ENCODE data around the gene HOXC10. TPM values are rescaled to one million over a fixed set of nuclear protein-coding genes. Genes with fewer than 3 reads are reported as not detected.
A peak's percentile ranks its signal among the peaks of the same experiment; 100 is the strongest.

The HOXC10 gene
- total and polyA plus RNA-seq, 2 donors (not counting 1 experiment from before 2014, with no cell fraction given), result not detected

DNA sequence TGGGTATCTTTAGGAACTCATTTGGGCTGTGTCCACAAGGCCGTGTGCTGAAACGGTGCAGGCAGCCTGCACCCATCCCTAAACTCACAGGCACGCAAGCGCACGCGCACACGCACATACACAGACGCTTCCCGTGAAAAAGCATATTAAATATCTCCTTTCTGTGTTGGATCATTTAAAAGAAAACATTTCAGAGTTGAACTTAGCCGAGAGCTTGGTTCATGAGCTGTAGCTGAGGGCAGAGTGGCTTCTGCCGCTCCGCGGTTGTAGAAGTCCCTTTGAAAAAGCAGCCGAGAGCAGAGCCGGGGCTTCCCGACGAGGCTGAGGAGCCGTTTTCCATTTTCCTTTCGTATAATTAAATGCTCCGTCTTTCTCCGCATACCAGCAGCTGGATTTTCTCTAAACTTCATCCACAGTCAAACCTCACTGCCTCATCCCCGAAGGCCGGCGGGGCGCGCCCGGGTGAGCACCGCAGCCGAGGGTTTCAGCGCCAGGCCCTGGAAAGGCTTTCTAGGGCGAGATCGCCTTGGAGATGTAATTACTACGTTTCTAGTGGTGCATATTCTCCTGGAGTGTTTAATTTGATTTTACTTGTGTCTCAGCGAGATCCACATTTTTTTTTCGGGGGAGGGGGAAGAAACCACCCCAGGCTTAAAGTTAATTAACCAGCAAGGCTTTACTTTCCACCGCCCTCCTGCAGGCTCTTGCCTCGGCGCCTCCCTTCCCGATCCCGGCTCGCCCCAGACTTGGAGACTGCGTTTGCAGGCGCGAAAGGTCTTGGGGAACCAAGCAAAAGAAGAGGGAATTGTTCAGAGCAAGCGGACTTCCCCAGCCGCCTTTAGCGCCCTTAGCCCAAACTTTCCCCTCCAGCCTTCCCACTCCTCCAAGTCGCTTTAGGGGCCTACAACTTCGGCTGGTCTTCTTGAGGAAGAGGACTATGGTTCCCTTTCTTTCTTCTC is 49.3 kb upstream of the HOXC10 start:
- intact Hi-C loops (cut with micrococcal nuclease), result no loop called here
- no peaks in the 10 kb centered on the region for H3K36me3 ChIP-seq (replicated peaks in 1 of 2; ENCODE audit: control extremely low read depth in 1 of 2, control insufficient read depth in 1 of 2, extremely low read depth in 1 of 2, insufficient read depth in 2 of 2, low read length in 1 of 2)
- no peaks in the 10 kb centered on the region for H4K20me1 ChIP-seq (ENCODE audit: control insufficient read depth, insufficient read depth, low read length, poor library complexity, severe bottlenecking)
- H3K4me3 Mint-ChIP-seq, result peak overlapping the region; percentile 10
- no peak overlapping the region for H3K9ac ChIP-seq (ENCODE audit: low read length)
- H3K27ac ChIP-seq (ENCODE audit: low read length in 2 of 2), result no peak overlapping the region
- peaks cover 10 to 30% of the 10 kb centered on the region in 2 donors for H3K4me1 ChIP-seq (ENCODE audit: control insufficient read depth in 2 of 2, insufficient read depth in 2 of 2, low read length in 2 of 2)
- H3K4me2 ChIP-seq (replicated peaks; ENCODE audit: low read depth, low read length, poor library complexity, severe bottlenecking), result peak overlapping the region; percentile 45
- no peak for ATAC-seq (ENCODE audit: low read depth)
- ChIA-PET CTCF (no interaction called here), POLR2A (no interaction called here)
- peaks cover 76% of the 10 kb centered on the region for H3K27me3 Mint-ChIP-seq
- no peak for TF ChIP-seq CTCF (IDR thresholded peaks at IDR 0.05)
- TF ChIP-seq EZH2 (IDR thresholded peaks at IDR 0.05; ENCODE audit: borderline replicate concordance, insufficient read depth, low read depth, low read length, poor library complexity, severe bottlenecking), result no peak
- peaks cover 10% of the 10 kb centered on the region for H3K4me1 Mint-ChIP-seq
- peaks cover 0 to 94% (median 68%) of the 10 kb centered on the region in 4 experiments for H3K27me3 ChIP-seq (replicated peaks in 1 of 4; ENCODE audit: control extremely low read depth in 1 of 4, control insufficient read depth in 3 of 4, insufficient read depth in 4 of 4, low read length in 3 of 4)
- no peak overlapping the region for H3K27ac Mint-ChIP-seq
- H3K79me2 ChIP-seq (ENCODE audit: control insufficient read depth, insufficient read depth, low read length), result no peaks in the 10 kb centered on the region
- H3K4me3 ChIP-seq (ENCODE audit: control extremely low read depth in 1 of 5, extremely low read depth in 1 of 5, insufficient read depth in 1 of 5, low read depth in 2 of 5, low read length in 4 of 5), result no peak overlapping the region
- no peak overlapping the region for H2AFZ ChIP-seq (ENCODE audit: insufficient read depth, low read depth, low read length, poor library complexity, severe bottlenecking)
- 8% methylated on average over 32 of the region's 49 CpGs for whole genome bisulfite sequencing (ENCODE audit: insufficient coverage)
- H3K9me3 Mint-ChIP-seq (ENCODE audit: insufficient read depth), result no peaks in the 10 kb centered on the region
- peaks cover 0 to 59% (median 2%) of the 10 kb centered on the region in 3 donors for H3K9me3 ChIP-seq (ENCODE audit: control extremely low read depth in 1 of 3, control insufficient read depth in 2 of 3, insufficient read depth in 1 of 3, low read length in 2 of 3)
- peak; percentile 51 for DNase-seq

DNA sequence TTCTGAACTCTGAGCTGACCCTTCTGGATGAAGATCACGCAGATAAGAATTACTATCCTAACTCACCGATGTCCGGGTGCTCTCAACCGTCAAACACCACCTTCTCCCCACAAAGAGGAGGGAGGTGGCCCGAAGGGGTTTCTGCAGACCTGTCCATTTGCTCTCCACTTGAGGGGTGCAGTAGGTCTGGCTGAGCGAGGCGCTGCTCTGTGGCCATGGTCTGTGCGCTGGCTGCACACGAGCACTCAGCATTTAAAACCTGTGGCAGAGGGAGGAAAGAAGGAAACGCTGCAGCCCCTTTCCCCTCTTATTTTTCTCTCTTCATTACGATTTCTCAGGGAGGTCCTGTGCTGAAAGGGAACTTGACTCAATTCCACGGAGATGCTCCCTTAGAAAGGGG is 47.8 kb upstream of the HOXC10 start:
- Histone ChIP-seq H3K27ac (ENCODE audit: low read length in 2 of 2) (no peak overlapping the region), H3K27me3 (replicated peaks in 1 of 4; ENCODE audit: control extremely low read depth in 1 of 4, control insufficient read depth in 3 of 4, insufficient read depth in 4 of 4, low read length in 3 of 4) (peaks cover 0 to 90% (median 73%) of the 10 kb centered on the region in 4 experiments), H3K4me2 (replicated peaks; ENCODE audit: low read depth, low read length, poor library complexity, severe bottlenecking) (no peak overlapping the region), H3K9ac (ENCODE audit: low read length) (no peak overlapping the region), H4K20me1 (ENCODE audit: control insufficient read depth, insufficient read depth, low read length, poor library complexity, severe bottlenecking) (no peaks in the 10 kb centered on the region), H3K36me3 (replicated peaks in 1 of 2; ENCODE audit: control extremely low read depth in 1 of 2, control insufficient read depth in 1 of 2, extremely low read depth in 1 of 2, insufficient read depth in 2 of 2, low read length in 1 of 2) (no peaks in the 10 kb centered on the region), H2AFZ (ENCODE audit: insufficient read depth, low read depth, low read length, poor library complexity, severe bottlenecking) (no peak overlapping the region), H3K4me3 (ENCODE audit: control extremely low read depth in 1 of 5, extremely low read depth in 1 of 5, insufficient read depth in 1 of 5, low read depth in 2 of 5, low read length in 4 of 5) (no peak overlapping the region), H3K9me3 (ENCODE audit: control extremely low read depth in 1 of 3, control insufficient read depth in 2 of 3, insufficient read depth in 1 of 3, low read length in 2 of 3) (peaks cover 0 to 56% (median 2%) of the 10 kb centered on the region in 3 donors), H3K4me1 (ENCODE audit: control insufficient read depth in 2 of 2, insufficient read depth in 2 of 2, low read length in 2 of 2) (peaks cover 10 to 30% of the 10 kb centered on the region in 2 donors), H3K79me2 (ENCODE audit: control insufficient read depth, insufficient read depth, low read length) (no peaks in the 10 kb centered on the region)
- 15% methylated on average over 5 of the region's 12 CpGs for WGBS (ENCODE audit: insufficient coverage)
- H3K4me3 Mint-ChIP-seq, result no peak overlapping the region
- ChIA-PET POLR2A (no interaction called here), CTCF (no interaction called here)
- no peaks in the 10 kb centered on the region for H3K9me3 Mint-ChIP-seq (ENCODE audit: insufficient read depth)
- no peak for DNase-seq
- H3K27me3 Mint-ChIP-seq, result peaks cover 79% of the 10 kb centered on the region
- intact Hi-C loops (cut with micrococcal nuclease), result no loop called here
- TF ChIP-seq CTCF (IDR thresholded peaks at IDR 0.05), result no peak
- no peak for TF ChIP-seq EZH2 (IDR thresholded peaks at IDR 0.05; ENCODE audit: borderline replicate concordance, insufficient read depth, low read depth, low read length, poor library complexity, severe bottlenecking)
- peaks cover 10% of the 10 kb centered on the region for H3K4me1 Mint-ChIP-seq
- ATAC-seq (ENCODE audit: low read depth), result no peak
- no peak overlapping the region for H3K27ac Mint-ChIP-seq
